Measurements from ENCODE around the gene KCTD7.

Gene KCTD7

GRCh38 chr7:66627151-66627681 is 1.5 kb upstream of the KCTD7 start:
- TF ChIP-seq REST (IDR thresholded peaks at IDR 0.05; ENCODE audit: insufficient read depth in 1 of 2, low read depth in 2 of 2, low read length in 2 of 2) (no peak), POLR2AphosphoS5 (IDR thresholded peaks at IDR 0.05; ENCODE audit: low read depth, low read length) (no peak), SIN3A (IDR thresholded peaks at IDR 0.05; ENCODE audit: borderline replicate concordance, insufficient read depth, low read length) (no peak), TAF1 (IDR thresholded peaks at IDR 0.05; ENCODE audit: borderline replicate concordance, insufficient read depth, low read length) (no peak)

- TF ChIP-seq POLR2AphosphoS5 (IDR thresholded peaks at IDR 0.05; ENCODE audit: low read depth, low read length) (no peak), FOXP2 (optimal IDR thresholded peaks at IDR 0.05; ENCODE audit: borderline replicate concordance, extremely low read depth, extremely low read length, insufficient read depth) (no peak), REST (IDR thresholded peaks at IDR 0.05; ENCODE audit: insufficient read depth in 1 of 2, low read depth in 2 of 2, low read length in 2 of 2) (no peak), TAF1 (IDR thresholded peaks at IDR 0.05; ENCODE audit: borderline replicate concordance, insufficient read depth, low read length) (no peak), SIN3A (IDR thresholded peaks at IDR 0.05; ENCODE audit: borderline replicate concordance, insufficient read depth, low read length) (no peak)
Observed at GRCh38 chr7:66627881-66628360, 760 bp upstream of the KCTD7 start.

- TF ChIP-seq TAF1 (IDR thresholded peaks at IDR 0.05; ENCODE audit: borderline replicate concordance, insufficient read depth, low read length), result no peak
- no peak for TF ChIP-seq POLR2AphosphoS5 (IDR thresholded peaks at IDR 0.05; ENCODE audit: low read depth, low read length)
- TF ChIP-seq REST (IDR thresholded peaks at IDR 0.05; ENCODE audit: insufficient read depth in 1 of 2, low read depth in 2 of 2, low read length in 2 of 2), result no peak
- TF ChIP-seq FOXP2 (optimal IDR thresholded peaks at IDR 0.05; ENCODE audit: borderline replicate concordance, extremely low read depth, extremely low read length, insufficient read depth), result no peak
- no peak for TF ChIP-seq SIN3A (IDR thresholded peaks at IDR 0.05; ENCODE audit: borderline replicate concordance, insufficient read depth, low read length)
Observed at GRCh38 chr7:66629222-66630062, 761 bp downstream of the KCTD7 start.

GRCh38 chr7:66630531-66630930 is 1.9 kb downstream of the KCTD7 start:
- TF ChIP-seq REST (IDR thresholded peaks at IDR 0.05; ENCODE audit: insufficient read depth in 1 of 2, low read depth in 2 of 2, low read length in 2 of 2), result no peak
- no peak for TF ChIP-seq TAF1 (IDR thresholded peaks at IDR 0.05; ENCODE audit: borderline replicate concordance, insufficient read depth, low read length)
- no peak for TF ChIP-seq SIN3A (IDR thresholded peaks at IDR 0.05; ENCODE audit: borderline replicate concordance, insufficient read depth, low read length)
- no peak for TF ChIP-seq FOXP2 (optimal IDR thresholded peaks at IDR 0.05; ENCODE audit: borderline replicate concordance, extremely low read depth, extremely low read length, insufficient read depth)
- TF ChIP-seq POLR2AphosphoS5 (IDR thresholded peaks at IDR 0.05; ENCODE audit: low read depth, low read length), result no peak

All from PFSK-1 (cell line).